Neuronal stem cell (in vitro differentiated cells): ENCODE results near the gene RDH16.

Experiments used
- DNase-seq: peaks from one replicate; pipeline ENCODE4 v3.0.0-alpha.2; 2013; ENCODE audit warnings: low spot score
- H2AFZ ChIP-seq: one replicate; pipeline ENCODE4 v1.6.1; 2013; ENCODE audit warnings: mild to moderate bottlenecking, low read length, inconsistent platforms
- H2AK5ac ChIP-seq: 2 replicates; pipeline ENCODE4 v1.6.1; 2013; ENCODE audit warnings: low read depth, mild to moderate bottlenecking, inconsistent platforms, low read length, moderate library complexity, mixed read lengths
- H2BK120ac ChIP-seq: 2 replicates; pipeline ENCODE4 v1.6.1; 2013; ENCODE audit warnings: low read depth, mild to moderate bottlenecking, inconsistent platforms, low read length, moderate library complexity, mixed read lengths
- H2BK12ac ChIP-seq: one replicate; pipeline ENCODE4 v1.6.1; 2013; ENCODE audit warnings: low read length, inconsistent platforms
- H2BK15ac ChIP-seq: 2 replicates; pipeline ENCODE4 v1.6.1; 2013; ENCODE audit warnings: mild to moderate bottlenecking, low read length, inconsistent platforms, mixed read lengths
- H2BK5ac ChIP-seq: one replicate; pipeline ENCODE4 v1.6.1; 2013; ENCODE audit warnings: inconsistent platforms, mild to moderate bottlenecking, low read length, moderate library complexity
- H3K14ac ChIP-seq: one replicate; pipeline ENCODE4 v1.6.1; 2013; ENCODE audit warnings: low read length, inconsistent platforms
- H3K18ac ChIP-seq: 2 replicates; pipeline ENCODE4 v1.6.1; 2013; ENCODE audit warnings: low read length, inconsistent platforms
- H3K23ac ChIP-seq: 2 replicates; pipeline ENCODE4 v1.6.1; 2013; ENCODE audit warnings: low read depth, mild to moderate bottlenecking, mixed read lengths, low read length, inconsistent platforms; ENCODE audit not compliant: poor library complexity
- H3K27ac ChIP-seq: replicated peaks from 3 replicates; pipeline ENCODE4 v1.5.1; 2013; ENCODE audit warnings: low read length, inconsistent platforms
- H3K27me3 ChIP-seq, 3 experiments: 2 replicates each; pipeline ENCODE4 v1.6.1; 2013; ENCODE audit warnings: low read length in 3 of 3, mild to moderate bottlenecking in 2 of 3, inconsistent platforms in 1 of 3, low read depth in 1 of 3, mixed read lengths in 1 of 3, moderate library complexity in 1 of 3; ENCODE audit not compliant: control insufficient read depth in 3 of 3, insufficient read depth in 3 of 3
- H3K36me3 ChIP-seq, 2 donors: replicated peaks in 1 of 2; 2 replicates each; pipeline ENCODE4 v1.6.1; 2013; ENCODE audit warnings: low read length in 2 of 2; ENCODE audit not compliant: control insufficient read depth in 2 of 2, insufficient read depth in 2 of 2
- H3K4ac ChIP-seq: 2 replicates; pipeline ENCODE4 v1.6.1; 2013; ENCODE audit warnings: inconsistent platforms, mild to moderate bottlenecking, low read length, moderate library complexity
- H3K4me1 ChIP-seq, 2 donors: 1 replicate in 1 of 2; 2 replicates in 1 of 2; pipeline ENCODE4 v1.6.1; 2013; ENCODE audit warnings: low read length in 2 of 2, low read depth in 1 of 2; ENCODE audit not compliant: control insufficient read depth in 2 of 2, insufficient read depth in 1 of 2
- H3K4me2 ChIP-seq: one replicate; pipeline ENCODE4 v1.6.1; 2013; ENCODE audit warnings: mild to moderate bottlenecking, low read length, inconsistent platforms; ENCODE audit not compliant: insufficient read depth, poor library complexity, severe bottlenecking
- H3K4me3 ChIP-seq, 2 donors: 2 replicates each; pipeline ENCODE4 v1.5.1; 2013; ENCODE audit warnings: low read length in 2 of 2, mild to moderate bottlenecking in 2 of 2, inconsistent platforms in 1 of 2, moderate library complexity in 1 of 2
- H3K79me1 ChIP-seq: one replicate; pipeline ENCODE4 v1.6.1; 2013; ENCODE audit warnings: low read depth, mild to moderate bottlenecking, inconsistent platforms, low read length, moderate library complexity
- H3K9ac ChIP-seq: one replicate; pipeline ENCODE4 v1.6.1; 2013; ENCODE audit warnings: mild to moderate bottlenecking, low read depth, low read length, inconsistent platforms; ENCODE audit not compliant: poor library complexity
- H3K9me3 ChIP-seq, 2 donors: replicated peaks in 1 of 2; 2 replicates each; pipeline versions ENCODE3 to v1.6.1; 2013; ENCODE audit warnings: low read length in 2 of 2, mild to moderate bottlenecking in 2 of 2, inconsistent platforms in 1 of 2, low read depth in 1 of 2, mixed read lengths in 1 of 2, moderate library complexity in 1 of 2; ENCODE audit not compliant: control insufficient read depth in 2 of 2, insufficient read depth in 1 of 2
- H4K8ac ChIP-seq: one replicate; pipeline ENCODE4 v1.6.1; 2013; ENCODE audit warnings: low read depth, mild to moderate bottlenecking, inconsistent platforms, low read length, moderate library complexity
- H4K91ac ChIP-seq: one replicate; pipeline ENCODE4 v1.6.1; 2013; ENCODE audit warnings: low read length, low read depth, mild to moderate bottlenecking, inconsistent platforms; ENCODE audit not compliant: poor library complexity
- WGBS, 2 donors: extraction: QIAGEN DNeasy Blood & Tissue Kit; methylation state at CpG; one replicate each; pipeline ENCODE4 v1.1.7; 2013; ENCODE audit warnings: missing lambda C conversion rate in 2 of 2, mixed read lengths in 1 of 2; ENCODE audit not compliant: insufficient read length in 2 of 2, insufficient replicate concordance in 1 of 2; ENCODE audit errors: extremely low coverage in 2 of 2; 5-methylcytosine and 5-hydroxymethylcytosine counted together

RDH16 gene

DNA sequence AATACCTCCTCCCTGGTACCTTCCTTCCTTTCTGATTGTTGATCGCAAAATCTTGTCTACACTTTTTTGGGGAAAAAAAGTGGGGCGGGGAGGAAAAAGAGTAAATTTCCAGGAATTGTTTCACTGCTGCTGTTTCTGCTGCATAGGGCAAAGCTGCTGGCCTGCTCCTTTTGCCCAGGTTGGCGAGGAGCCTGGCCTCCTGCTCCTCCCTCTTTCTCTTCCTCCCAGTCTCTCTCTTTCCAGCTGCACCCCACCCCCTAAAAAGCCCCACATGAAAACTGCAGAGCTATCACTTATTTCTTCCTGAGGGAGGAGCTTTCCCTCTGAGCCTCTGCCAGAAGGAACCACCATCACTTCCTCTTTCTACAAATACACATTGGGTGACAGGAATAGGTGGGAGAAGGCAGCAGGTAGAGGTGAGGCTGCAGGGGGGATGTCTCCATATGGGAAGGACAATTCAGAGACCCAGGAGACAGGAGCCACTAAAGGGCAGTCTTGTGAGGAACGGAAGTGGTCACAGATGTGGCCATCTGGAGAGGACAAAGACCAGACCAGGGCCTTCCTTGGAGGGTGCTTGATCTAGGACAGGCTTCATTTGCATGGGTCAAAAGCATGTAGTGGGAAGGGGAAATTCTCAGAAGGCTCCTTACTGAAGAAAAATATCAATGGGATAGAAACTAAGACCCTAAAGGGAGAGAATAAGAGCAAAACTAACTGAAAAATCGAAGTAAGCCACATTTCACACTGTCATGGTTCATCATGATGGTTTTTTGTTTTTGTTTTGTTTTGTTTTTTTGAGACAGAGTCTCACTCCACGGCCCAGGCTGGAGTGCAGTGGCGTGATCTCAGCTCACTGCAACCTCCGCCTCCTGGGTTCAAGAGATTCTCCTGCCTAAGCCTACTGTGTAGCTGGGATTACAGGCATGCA, 34.2 kb upstream of the RDH16 start:
- DNase-seq: no peak
- H3K27me3 ChIP-seq: no peaks in the 10 kb centered on the region
- no peak overlapping the region for H3K23ac ChIP-seq
- no peak overlapping the region for H2BK12ac ChIP-seq
- H2BK15ac ChIP-seq: no peak overlapping the region
- H3K4me3 ChIP-seq: no peak overlapping the region
- no peaks in the 10 kb centered on the region for H3K79me1 ChIP-seq
- H4K8ac ChIP-seq: no peak overlapping the region
- H3K4me1 ChIP-seq: no peaks in the 10 kb centered on the region
- H3K14ac ChIP-seq: no peak overlapping the region
- H3K18ac ChIP-seq: no peak overlapping the region
- no peak overlapping the region for H2BK5ac ChIP-seq
- H3K9me3 ChIP-seq: no peaks in the 10 kb centered on the region
- no peak overlapping the region for H3K4ac ChIP-seq
- no peak overlapping the region for H2BK120ac ChIP-seq
- H3K9ac ChIP-seq: no peak overlapping the region
- no CpG with 5 or more reads among the region's 8 CpGs for WGBS, 2 donors
- H2AFZ ChIP-seq: no peak overlapping the region
- H3K4me2 ChIP-seq: no peak overlapping the region
- H3K36me3 ChIP-seq: peaks cover 8 to 14% of the 10 kb centered on the region in 2 donors
- H2AK5ac ChIP-seq: no peak overlapping the region
- no peak overlapping the region for H3K27ac ChIP-seq
- H4K91ac ChIP-seq: no peak overlapping the region

DNA sequence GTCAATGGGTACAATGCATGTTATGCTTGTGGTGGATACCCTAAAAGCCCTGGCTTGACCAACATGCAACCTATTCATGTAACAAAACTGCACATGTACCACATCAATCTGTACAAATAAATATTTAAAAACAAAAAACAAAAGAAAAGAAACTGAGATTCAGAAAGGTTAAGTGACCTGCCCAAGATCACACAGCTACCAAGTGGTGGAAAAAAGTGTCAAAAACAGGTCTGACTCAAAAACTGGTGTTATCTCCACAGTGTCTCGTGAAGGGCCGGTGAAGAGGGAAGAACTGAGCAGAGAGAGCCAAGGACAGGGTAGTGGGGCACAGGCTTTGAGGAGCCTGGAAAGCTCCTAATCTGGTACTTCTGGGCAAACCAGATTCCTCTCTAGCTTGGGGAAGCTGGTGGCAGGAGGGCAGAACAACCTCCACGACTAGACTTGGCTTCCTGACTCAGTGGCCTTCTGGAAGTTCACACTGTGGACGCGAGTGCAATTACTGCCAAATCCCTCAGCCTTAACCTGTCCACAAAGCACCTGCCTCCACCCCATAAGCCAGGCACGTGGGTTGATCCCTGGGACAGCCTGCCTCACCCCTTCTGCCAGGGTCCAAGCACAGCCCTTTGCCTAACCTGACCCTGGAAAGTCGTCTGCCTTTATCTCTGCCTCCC, 33.4 kb upstream of the RDH16 start:
- WGBS, 2 donors: no CpG with 5 or more reads among the region's 7 CpGs
- H2AFZ ChIP-seq: no peak overlapping the region
- H2BK5ac ChIP-seq: no peak overlapping the region
- no peak overlapping the region for H3K4ac ChIP-seq
- H3K4me1 ChIP-seq: no peaks in the 10 kb centered on the region
- no peak overlapping the region for H3K4me3 ChIP-seq
- no peak overlapping the region for H2BK15ac ChIP-seq
- DNase-seq: no peak
- H3K36me3 ChIP-seq: peaks cover 7 to 8% of the 10 kb centered on the region in 2 donors
- no peak overlapping the region for H4K91ac ChIP-seq
- no peak overlapping the region for H2BK120ac ChIP-seq
- no peak overlapping the region for H3K18ac ChIP-seq
- H2AK5ac ChIP-seq: no peak overlapping the region
- H3K9me3 ChIP-seq: no peaks in the 10 kb centered on the region
- H3K79me1 ChIP-seq: no peaks in the 10 kb centered on the region
- no peaks in the 10 kb centered on the region for H3K27me3 ChIP-seq
- H3K9ac ChIP-seq: peak overlapping the region; percentile 5
- H2BK12ac ChIP-seq: no peak overlapping the region
- no peak overlapping the region for H3K27ac ChIP-seq
- no peak overlapping the region for H4K8ac ChIP-seq
- no peak overlapping the region for H3K4me2 ChIP-seq
- H3K23ac ChIP-seq: no peak overlapping the region
- H3K14ac ChIP-seq: no peak overlapping the region

DNA sequence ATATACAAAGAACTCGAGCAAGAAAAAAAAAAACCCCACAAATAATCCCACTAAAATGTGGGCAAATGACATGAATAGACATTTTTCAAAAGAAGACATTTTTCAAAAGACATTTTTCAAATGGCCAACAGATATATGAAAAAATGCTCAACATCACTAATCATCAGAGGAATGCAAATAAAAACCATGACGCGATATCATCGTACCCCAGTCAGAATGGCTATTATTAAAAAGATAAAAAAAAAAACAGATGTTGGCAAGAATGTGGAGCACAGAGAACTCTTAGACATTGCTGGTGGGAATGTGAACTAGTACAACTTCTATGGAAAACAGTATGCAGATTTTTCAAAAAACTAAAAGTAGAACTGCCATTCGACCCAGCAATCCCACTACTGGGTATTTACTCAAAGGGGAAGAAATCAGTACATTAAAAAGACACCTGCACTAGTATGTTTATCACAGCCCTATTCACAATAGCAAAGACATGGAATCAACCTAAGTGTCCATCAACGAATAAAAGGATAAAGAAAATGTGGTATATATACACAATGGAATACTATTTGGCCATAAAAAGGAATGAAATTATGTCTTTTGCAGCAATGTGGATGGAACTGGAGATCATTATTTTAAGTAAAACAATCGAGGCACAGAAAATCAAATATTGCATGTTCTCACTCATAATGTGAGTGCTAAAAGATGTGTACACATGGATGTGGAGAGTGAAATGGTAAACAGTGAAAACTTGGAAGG, 32.6 kb upstream of the RDH16 start:
- Histone ChIP-seq H3K9me3 (no peaks in the 10 kb centered on the region), H3K4me3 (no peak overlapping the region), H2AFZ (no peak overlapping the region), H3K27ac (no peak overlapping the region), H4K8ac (no peak overlapping the region), H3K79me1 (no peaks in the 10 kb centered on the region), H3K4ac (no peak overlapping the region), H3K4me1 (no peaks in the 10 kb centered on the region), H3K36me3 (peaks cover under 1% of the 10 kb centered on the region in 2 donors), H3K27me3 (no peaks in the 10 kb centered on the region), H3K4me2 (no peak overlapping the region), H3K14ac (no peak overlapping the region), H2BK120ac (no peak overlapping the region), H3K18ac (no peak overlapping the region), H3K9ac (no peak overlapping the region), H2BK12ac (no peak overlapping the region), H2BK5ac (no peak overlapping the region), H3K23ac (no peak overlapping the region), H2AK5ac (no peak overlapping the region), H4K91ac (no peak overlapping the region), H2BK15ac (no peak overlapping the region)
- WGBS, 2 donors: no CpG with 5 or more reads among the region's 7 CpGs
- no peak for DNase-seq
